NK-92 treated with Interleukin-12 subunit alpha and Interleukin-12 subunit beta, amount 100 ng/mL, for 24 hours (cell line): ENCODE measurements around the gene ACSL5.
A peak's percentile ranks its signal among the peaks of the same experiment; 100 is the strongest.
"Not testable (repeated sequence)": the region's sequence is repeated elsewhere in the genome, so short reads cannot be mapped to it uniquely, and the experiment has no call there.

Experiments used
- DNase-seq: peaks from one replicate; lab custom pipeline; 2025; lab: John Stamatoyannopoulos, UW

ACSL5 gene

GRCh38 chr10:112349521-112350085, 24.3 kb upstream of the ACSL5 start:
- DNase-seq: no peak

DNA sequence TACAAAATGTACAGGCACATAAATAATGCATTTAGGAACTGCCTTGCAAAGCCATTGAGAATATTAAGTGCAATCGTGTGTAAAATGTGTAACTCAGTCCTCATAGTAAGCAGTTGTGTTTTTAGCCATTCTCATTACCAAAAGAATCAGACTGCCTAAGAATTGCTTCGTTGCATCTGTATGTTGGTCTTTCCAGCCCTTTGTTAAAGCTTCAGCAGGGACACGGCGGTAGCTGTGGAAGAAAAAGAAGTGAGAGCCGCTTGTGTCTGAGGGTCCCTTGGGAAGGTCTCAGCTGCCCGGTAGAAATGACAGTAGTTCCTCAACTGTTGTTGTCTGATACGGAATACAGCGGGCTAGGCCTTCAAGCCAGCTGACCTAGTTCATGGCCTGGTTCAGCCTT, 22.8 kb upstream of the ACSL5 start:
- no peak for DNase-seq

DNA sequence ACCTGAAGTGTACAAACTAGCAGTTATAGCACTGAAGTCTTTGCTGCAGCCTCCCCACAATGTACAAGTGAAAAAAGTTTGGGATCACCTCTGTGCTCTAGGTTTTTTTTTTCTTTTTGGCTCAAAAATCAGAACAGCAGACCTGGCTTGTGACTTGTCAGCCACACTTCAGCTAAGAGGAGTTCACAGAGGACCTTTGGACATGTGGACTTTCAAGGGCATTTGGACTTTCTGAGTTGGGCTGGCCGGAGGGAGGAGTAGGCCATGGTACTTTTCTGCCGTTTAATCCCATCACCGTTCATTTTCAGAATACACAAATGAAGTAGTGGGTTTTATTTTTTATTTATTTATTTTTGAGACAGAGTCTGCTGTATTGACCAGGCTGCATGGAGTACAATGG, 21.9 kb upstream of the ACSL5 start:
- no peak for DNase-seq

DNA sequence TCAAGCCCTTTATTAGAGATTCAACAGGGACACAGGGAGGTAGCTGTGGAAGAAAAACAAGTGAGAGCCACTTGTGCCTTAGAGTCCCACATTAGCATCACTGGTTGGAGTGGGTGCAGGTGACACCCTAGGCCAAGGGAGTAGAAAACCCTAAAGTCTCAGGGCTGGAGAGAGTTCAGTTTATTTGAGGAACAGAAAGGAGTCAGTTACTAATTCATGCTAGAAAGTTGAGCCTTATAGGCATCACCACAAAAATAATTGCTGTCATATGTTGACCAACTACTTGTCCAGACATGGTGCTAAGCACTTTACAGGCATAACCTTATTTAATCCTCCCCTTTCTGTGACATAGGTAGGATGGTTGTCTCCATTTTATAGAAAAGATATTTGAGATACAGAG, 20.9 kb upstream of the ACSL5 start:
- DNase-seq: no peak

DNA sequence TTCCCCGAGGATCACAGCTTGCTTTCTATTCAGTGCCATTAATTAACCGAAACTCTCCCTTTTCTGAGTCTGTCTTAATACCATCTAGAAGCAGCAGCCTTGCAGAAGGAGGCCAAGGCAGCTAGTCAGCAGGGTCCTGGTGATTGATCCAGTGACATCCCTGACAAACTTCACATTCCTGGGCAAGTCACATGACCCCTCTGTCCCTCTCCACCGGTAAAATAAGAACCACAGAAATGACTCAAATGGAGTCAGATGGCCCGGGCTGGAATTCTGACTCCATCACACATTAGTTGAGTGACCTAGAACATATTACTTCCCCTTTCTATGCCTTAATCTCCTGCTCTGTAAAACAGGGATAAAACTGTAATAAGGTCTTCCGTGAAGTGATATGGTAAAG, 17.2 kb upstream of the ACSL5 start:
- no peak for DNase-seq

DNA sequence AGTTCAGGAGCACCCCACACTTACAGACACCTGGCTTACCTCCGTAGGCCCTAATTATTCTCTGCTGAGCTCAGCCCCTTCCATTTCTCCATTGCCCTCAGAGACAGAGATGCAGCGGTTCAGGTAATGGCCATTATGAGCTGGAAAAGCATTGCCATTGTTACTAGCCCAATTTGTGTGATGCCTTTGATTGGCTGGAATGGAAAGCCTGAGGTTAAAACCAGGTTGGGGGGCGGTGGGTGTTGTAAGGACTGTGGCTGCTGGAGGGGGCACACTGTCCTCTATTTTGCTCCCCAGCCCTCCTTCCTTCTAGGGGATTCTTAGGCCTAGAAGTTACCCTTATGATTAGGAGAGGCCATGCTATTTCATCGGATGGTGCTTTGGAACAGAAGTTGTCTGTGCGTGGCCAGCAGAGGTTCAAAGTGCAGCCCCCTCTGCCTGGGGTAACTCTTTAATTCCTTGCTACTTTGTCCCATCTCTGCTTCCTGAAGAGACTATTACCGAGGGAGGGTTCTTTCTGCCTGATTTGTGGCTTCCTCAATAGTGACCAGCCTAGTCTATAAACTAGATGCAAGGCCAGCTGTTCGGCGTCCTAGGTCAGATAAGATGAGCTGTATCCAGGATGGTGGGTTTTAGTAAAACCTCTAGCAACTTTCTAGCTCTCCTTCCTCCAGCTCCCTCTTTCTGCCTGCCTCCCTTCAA, 14.2 kb upstream of the ACSL5 start:
- DNase-seq: no peak

DNA sequence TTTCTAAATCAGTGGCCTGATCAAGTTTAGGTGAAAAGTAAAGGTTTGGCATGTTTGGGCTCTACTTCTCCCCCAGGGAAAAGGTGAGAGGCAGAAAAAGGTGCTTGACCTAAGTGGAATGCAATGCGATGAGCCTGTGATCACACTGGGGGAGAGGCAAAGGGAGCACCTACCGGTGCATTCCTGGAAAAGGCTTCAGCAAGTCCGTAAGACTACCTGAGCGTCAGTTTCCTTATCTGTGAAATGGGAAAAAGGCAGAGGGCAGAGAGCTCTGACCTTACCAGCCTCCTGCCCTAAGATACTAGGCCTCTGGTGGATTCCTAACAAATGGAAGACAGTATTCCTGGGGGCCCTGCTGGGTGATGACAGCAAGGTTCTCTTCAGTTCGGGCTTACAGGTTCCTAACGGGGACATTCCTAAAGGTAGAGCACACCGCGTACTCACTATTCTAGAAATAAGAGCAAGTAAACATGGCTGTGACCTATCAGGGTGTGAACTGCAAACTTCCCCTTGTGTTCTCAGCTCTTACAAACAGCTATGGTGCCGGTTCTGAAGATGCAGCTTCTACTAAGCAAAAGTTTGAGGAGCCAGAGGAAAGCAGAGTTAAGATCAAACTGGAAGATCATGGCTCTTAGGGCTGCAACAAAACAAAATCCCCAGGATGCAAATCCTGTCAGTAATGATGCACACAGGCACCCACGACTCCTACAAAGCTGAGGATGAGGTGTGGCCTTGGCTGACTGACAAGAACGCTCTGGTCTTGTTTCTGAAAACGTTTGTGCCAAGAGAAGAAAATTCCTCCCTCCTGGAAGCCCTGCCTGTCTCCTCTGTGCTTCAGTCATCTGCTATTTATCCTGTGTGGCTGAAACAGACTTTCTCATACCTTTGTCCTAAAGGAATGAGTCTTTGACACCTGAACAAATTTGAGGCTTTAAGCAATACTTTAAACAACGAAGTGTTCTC, 13.3 kb upstream of the ACSL5 start:
- no peak for DNase-seq

DNA sequence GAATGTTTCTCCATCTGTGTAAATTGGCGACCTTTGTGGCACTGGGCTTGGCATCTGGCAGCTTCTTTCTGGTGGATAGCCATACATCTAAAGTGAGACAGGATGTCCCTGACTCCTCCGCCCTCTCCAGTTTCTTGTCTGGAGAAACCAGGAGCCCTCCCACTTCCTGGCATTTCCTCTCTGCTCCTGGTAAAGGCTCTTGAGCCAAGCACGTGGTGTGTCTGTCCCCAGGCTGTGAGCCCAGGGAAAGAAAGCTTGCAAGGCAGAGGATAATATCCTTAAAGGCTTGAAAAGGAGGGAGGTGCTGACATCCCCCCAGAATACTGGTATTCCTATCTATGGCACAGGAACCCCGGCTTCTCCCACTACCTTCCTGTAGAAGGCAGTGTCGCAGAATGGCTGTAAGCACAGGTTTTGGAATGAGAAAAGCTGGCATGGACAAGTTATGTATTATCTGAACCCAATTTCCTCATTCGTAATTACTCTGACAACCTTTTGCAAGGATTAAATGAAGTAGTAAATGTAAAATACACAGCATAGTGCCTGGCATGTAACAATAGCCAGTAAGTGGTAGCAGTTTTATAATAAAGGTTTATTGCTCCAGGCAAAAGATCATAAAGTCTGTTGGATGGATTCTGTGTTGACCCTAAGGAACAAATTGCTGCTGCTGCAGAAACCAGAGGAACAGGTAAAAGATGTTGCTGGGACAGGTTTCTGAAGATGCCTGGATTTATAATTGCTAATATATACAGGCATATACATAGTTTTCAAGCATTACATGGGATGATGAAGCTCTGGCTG, 11.8 kb upstream of the ACSL5 start:
- no peak for DNase-seq

GRCh38 chr10:112362833-112363232, 11.1 kb upstream of the ACSL5 start:
- no peak for DNase-seq

DNA sequence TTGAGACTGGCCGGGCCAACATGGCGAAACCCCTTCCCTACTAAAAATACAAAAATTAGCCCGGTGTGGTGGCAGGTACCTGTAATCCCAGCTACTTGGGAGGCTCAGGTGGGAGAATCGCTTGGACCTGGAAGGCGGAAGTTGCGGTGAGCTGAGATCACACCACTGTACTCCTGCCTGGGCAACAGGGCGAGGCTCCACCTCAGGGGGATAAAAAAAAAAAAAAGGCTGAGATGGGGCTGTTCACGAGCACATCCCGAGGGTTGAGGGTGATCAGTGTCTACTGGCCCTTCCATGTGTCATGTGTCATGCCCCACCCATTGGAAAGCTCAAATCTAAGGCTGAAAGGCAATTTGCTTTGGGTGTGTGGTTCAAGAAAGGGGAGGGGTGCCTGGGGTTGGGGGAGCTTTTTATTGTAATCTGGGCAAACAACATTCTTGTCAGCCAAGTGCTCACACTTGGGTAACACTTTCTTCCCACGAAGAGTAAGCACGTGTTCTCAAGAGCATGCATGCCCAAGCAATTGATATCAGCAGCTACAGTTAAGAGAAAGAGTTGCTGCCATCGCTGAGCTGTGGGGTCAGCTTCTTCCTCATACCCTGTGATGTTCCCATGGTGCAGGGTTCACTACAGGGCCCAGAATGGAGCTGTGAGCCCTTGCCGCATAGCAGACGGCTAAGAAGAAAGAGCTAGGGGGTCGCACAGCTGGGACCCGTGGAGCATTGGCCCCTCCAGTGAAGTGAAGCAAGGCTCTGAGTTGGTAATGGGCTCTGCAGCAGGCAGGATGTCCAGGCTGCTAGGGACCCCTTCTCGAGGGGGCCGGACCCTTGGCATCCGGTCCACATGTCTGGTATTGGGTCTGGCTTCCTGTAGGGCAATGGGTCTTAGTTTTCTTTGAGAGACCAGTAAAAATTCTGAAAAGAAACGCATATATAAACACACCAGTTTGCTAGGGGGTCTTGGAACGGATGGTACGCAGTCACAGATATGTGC, 9.9 kb upstream of the ACSL5 start:
- DNase-seq: no peak

DNA sequence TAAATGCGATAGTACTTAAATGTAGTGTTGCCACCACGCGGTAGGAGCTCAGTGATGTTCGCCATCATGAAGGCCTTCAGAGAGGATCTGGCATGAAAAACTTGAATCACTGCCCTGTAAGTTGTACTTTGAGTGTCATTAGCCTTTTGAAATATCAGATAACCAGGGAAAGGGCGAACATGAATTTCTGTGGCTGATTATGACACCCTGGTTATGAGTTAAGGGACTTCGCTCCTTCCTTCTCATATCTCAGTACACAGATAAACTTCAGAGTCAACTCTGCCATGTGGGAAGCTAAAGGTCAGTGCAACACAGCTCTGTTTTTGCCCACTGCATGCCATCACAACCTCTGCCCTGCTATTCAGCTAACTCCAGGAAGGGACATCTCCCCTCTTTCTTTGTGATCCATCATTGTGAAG, 8.9 kb upstream of the ACSL5 start:
- DNase-seq: no peak

DNA sequence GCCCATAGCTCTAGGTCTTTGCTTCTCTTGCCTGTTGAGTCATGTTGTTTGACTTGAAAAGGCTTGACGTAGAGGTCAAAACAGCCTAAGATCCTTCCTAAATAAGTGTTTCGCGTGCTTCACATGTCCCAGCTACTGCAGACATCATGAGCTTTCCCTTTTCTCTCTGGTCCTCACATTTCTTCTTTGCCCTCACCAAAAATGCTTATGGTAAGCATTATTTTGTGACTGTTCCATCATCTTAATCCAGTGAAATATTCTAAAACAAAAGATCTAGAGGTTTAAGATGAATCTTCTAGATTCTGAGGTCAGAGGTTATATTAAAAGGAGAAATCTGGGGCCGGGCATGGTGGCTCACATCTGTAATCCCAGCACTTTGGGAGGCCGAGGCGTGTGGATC, 8.5 kb upstream of the ACSL5 start:
- no peak for DNase-seq

- DNase-seq: no peak
These were observed 6.9 kb upstream of the ACSL5 start for GRCh38 chr10:112366992-112367391.

DNA sequence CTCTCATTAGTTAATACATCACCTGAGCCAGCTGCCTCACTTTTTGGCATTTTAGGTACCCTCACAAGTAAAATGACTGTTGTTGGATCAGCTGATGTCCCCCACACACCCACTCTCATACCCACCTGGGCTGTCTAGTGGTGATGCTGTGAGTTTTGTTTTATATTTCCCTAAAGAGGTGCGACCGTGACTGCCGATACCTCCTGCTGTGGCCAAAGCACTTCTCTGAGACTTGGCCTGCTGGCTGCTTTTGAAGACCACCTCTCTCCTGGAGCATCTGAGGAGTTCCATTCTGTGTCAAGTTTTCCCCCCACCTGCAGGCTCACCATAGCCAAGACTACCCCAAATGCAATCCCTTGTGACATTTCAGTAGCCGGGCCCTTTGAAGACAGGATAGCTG, 6.4 kb upstream of the ACSL5 start:
- no peak for DNase-seq

DNA sequence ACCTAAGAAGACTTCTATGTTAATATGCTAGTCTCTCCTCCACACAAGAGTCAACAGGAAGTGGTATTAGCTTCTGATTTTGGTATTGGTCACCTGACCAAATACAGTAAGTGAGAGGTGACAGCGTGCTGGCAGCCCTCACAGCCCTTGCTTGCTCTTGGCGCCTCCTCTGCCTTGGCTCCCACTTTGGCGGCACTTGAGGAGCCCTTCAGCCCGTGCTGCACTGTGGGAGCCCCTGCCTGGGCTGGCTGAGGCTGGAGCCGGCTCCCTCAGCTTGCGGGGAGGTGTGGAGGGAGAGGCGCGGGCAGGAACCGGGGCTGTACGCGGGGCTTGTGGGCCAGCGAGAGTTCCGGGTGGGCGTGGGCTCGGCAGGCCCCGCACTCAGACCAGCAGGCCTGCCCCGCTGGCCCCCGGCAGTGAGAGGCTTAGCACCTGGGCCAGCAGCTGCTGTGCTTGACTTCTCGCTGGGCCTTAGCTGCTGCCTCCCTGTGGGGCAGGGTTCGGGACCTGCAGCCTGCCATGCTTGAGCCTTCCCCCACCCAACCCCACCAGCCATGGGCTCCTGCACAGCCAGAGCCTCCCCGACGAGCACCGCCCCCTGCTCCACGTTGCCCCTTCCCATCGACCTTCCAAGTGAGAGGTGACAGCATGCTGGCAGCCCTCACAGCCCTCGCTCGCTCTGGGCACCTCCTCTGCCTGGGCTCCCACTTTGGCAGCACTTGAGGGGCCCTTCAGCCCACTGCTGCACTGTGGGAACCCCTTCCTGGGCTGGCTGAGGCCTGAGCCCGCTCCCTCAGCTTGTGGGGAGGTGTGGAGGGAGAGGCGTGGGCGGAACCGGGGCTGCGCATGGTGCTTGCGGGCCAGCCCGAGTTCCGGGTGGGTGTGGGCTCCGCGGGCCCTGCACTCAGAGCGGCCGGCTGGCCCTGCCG, 4.2 kb upstream of the ACSL5 start:
- peak; percentile 16 for DNase-seq

- DNase-seq: no peak
These were observed 3.5 kb upstream of the ACSL5 start for GRCh38 chr10:112370424-112370819.

DNA sequence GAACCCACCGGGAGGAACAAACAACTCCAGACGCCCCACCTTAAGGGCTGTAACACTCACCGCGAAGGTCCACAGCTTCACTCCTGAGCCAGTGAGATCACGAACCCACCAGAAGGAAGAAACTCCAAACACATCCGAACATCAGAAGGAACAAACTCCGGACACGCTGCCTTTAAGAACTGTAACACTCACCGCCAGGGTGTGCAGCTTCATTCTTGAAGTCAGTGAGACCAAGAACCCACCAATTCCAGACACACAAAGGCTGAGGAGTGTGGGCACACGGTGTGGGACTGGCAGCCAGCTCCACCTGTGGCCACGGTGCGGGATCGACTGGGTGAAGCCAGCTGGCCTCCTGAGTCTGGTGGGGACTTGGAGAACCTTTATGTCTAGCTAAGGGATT, 2.6 kb upstream of the ACSL5 start:
- not testable (repeated sequence) for DNase-seq

- not testable (repeated sequence) for DNase-seq
These were observed 1.6 kb upstream of the ACSL5 start for GRCh38 chr10:112372182-112372810.
